NCI-H748 (cell line): Measurements from ENCODE around the gene ATP13A1.
"Not testable (repeated sequence)": the region's sequence is repeated elsewhere in the genome, so short reads cannot be mapped to it uniquely, and the experiment has no call there.

Source experiments
- DNase-seq: peaks from one replicate; lab custom pipeline; 2025; ENCODE audit not compliant: unreplicated experiment; lab: John Stamatoyannopoulos, UW

ATP13A1 gene

DNA sequence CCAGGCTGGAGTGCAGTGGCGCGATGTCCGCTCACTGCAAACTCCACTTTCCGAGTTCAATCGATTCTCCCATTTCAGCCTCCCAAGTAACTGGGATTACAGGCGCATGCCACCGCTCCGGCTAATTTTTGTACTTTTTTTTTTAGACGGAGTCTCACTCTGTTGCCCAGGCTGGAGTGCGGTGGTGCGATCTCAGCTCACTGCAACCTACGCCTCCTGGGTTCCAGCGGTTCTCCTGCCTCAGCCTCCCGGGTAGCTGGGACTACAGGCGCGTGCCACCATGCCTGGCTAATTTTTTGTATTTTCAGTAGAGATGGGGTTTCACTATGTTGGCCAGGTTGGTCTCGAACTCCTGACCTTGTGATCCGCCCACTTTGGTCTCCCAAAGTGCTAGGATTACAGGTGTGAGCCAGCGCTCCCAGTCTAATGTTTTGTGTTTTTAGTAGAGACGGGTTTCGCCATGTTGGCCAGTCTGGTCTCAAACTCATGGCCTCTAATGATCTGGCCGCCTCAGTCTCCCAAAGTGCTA, 2.0 kb upstream of the ATP13A1 start:
- DNase-seq, result not testable (repeated sequence)

DNA sequence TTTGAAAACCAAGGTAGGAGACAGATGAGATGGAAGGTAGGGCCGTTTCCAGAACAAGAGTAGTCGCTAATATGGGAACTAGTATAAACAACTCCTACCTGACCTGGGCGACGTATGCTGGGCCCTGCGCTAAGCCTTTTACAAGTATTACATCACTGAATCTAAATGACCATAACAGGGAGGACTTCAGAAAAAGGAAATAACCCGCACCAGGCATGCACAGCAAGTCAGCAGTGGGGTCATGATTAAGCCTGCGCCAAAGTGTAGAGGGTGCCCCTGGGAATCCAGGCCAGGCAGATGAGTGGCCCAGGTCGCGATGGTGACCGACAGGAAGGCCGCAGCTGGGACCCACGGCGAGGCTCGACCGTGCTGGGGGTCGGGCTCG, 613 bp downstream of the ATP13A1 start:
- DNase-seq, result no peak

DNA sequence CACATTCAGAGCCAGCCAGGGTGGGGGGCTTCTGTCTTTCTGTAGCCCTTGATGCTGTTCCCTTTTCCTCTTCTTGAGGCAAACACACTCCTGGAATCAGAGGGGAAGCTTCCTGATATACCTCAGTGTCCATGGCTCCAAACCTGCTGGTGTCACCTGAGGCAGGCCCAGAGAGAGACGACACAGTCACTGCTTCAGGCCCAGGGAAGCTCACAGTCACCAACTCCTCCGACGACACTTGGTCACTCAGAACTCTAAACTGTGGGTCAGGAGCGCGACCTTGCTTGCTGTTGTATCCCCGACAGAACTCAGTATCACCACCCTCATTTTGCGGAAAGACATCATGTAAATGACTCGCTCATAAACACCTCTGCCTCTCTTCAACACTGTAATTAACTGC, 1.1 kb downstream of the ATP13A1 start:
- DNase-seq, result no peak

DNA sequence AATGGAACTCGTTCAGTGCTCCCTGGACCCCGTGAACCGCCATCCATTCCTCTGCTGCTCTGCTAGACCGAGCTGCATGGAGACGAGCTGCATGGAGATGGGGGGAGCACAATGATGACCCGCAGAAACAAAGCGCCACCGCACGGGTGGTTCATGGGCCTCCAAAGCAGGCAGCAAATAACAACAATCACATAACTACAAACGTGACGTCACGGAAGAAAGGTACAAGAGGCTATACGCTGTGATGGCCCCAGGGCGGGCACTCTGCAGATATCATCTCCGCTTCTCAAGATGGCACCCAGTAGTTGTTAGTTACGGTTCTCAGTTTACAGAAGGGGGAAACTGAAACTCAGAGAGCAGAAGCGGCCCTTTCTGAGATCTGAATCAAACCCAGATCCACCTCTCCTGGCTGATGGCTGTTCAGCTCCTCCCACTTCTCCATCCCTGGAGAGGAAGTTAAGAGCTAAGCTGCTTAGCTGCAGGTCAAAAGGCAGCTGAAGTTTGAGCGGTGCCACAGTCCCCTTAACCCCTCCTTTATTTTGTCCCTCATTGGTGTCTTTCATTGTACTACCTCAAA, 1.7 kb downstream of the ATP13A1 start:
- DNase-seq, result no peak

DNA sequence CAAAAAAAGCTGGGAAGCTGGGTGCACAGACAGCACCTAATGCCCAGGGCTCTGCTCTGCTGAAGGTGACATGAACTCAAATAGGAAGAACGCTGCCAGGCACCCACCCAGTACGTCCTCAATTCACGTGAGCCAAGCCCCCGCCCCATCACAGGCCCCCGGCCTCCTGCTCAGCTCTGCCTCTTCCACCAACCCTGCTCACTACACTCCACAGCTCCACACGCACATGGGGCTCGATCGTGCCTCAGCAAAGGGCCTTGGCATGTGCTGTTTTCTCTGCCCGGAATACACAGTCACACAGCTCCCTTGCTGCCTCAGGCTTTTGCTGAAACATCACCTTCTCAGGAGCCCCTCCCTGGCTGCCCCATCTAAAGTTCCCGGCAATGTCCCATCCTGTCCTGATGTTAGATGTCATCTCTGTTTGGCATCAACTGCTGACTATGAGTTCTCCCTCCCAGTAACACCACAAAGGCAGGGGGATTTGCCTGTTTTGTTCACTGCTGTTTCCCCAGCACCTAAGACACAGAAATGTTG, 2.3 kb downstream of the ATP13A1 start:
- no peak for DNase-seq

DNA sequence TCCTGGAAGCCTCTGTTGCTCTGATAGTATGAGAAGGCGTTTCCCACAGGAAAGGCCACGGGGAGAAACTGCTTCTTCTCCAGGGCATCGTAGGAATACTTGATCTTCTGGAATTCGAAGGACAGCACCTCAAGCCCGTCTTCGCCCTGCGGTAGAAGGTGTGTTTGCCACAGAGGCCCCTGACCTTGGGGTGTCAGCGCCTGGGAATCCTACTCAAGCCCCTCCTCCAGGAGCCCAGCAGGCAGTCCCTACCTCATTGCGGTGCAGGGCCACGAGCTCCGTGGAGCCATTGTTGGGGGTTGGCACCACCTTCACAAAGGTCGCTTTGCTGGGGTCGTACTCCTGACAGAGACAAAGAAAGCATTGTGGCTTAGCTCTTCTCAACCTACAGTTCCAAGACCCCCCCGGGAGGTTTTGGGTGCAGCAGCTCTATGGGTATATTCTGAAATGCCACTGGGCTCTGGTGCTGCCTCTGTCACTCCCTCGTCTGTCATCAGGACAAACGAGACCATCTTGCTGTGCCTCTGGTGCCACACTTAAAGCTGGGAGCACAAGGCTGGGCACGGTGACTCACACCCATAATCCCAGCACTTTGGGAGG, 3.7 kb downstream of the ATP13A1 start:
- DNase-seq, result no peak

DNA sequence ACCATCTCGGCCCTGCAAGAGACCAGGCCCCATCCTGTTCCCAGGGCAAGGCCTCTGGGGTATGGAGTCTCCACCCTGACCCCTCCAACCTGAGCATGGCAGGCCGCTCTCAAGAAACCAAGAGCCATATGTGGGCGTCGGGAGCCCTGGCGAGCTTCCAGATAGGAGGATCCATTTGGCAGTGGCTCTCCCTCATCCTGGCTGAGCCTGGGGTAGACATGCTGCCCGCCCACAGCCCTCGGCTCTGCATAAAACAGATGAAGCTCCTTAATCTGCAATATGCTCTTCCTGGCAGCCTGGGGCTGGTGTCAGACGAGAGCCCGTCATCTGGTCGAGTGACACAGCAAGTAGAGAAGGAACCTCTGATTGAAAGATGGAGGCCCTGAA, 6.1 kb downstream of the ATP13A1 start:
- no peak for DNase-seq

DNA sequence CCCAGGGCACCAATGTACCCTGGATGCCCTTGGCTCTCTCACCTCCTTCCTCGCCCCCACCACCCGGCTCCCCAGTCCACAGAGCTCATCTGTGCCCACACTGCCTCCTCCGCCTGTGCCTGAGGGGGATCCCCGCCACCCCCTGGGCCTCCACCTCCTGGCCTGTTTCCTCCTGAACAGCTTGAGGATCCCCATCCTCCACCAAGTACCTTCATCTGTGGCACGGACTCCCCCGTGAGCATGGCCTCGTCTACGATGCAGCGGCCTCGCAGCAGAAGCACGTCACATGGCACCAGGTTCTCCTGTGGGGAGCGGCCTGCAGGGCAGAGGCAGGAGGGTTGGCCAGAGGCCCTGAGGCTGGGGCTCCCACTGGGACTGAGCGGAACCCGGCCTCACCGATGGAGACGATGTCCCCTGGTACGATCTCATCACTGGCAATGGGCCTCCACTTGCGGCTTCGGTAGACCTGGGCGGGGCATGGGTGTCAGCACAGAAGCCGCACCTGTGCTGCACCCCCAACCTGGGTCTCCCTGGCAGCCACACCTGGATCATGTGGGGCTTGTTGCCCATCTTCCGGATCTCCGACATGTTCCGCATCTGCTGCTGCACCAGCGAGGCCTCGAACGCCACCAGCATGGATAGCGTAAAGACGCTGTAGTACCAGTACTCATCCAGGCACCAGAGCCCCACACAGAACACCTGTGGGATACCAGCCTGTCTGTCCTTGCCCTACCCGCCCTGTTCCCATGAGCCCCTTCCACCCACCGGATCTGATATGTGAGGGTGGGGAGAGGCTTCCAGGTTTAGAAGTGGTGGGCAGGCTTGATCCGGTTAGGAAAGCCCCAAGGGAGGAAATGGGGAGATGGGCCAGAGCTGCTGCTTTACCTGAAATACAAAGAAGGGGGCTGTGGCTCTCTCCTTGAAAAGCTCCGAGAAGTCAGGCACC, 6.8 kb downstream of the ATP13A1 start:
- no peak for DNase-seq

DNA sequence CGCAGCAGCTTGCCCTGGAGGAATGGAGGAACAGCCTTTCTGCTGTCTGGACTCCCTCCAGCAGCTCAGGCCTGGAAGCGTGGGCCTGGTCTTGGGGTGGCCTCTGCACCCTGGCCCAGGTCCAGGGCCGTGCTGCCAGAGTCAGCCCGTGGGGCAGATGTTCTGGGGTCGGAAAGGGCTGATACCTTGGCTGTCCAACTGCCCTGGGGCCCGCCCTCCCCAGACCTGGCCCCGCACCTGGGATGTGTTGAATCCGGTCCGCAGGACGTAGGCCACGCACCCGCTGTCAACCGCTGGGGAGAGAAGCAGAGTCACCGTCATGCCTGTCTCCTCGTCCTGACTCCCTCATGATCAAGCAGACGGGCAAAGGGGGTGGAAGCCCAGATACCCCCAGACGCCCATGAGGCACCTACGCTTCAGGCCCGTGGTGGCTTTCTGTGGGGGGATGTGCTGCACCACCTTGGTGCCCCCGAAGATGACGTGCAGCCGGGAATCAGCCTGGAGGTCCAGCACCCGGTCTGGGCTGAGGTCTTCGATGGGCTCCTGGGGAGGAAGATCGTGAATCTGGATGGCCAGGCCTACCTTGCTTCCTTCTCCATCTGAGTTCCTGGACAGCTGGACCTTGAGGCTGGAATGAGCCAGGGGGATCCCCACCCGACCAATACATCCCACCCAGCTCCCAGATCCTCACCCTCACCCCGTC, 7.7 kb downstream of the ATP13A1 start:
- no peak for DNase-seq

DNA sequence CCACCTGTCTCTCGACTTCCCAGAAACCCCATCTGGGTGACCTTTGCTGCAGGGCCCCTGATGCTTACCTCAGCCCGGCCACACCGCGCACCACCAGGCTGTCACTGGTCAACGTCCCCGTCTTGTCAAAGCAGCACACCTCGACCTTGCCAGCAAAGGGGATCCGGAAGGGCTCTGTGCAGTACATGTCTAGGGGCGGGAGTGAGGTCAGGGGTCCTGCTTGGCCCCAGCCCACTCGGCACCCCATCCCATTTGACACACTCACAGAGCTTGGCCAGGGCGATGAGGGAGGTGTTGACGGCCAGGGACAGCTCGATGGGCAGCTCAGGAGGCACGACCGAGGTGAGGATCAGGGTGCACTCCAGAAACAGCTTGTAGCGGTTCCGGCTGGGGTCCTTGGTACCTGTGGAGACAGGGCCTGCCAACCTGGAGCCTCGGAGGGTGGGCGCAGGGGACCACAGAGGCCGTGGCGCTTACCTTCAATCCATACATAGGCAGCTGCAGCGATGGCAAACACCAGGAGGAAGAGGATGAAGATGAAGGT, 8.4 kb downstream of the ATP13A1 start:
- no peak for DNase-seq

DNA sequence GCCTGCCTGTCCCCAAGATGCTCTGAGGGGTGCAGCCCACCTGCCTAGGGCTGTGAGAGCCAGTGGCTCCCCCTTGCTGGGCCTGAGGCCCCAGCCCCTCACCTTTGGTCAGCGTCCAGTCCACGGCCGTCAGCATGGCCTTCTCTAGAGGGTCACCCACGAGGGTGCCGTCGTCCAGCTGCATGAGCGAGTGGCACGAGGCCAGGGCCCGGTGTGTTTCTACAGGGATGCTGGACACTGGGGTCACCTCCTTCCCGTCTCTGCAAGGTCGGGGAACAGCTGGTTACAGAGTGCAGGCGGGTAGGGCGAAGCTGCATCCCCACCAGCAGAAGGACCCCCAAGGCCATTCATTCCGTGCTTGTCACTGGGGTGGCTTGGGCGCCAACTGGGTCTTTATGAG, 9.0 kb downstream of the ATP13A1 start:
- no peak for DNase-seq

DNA sequence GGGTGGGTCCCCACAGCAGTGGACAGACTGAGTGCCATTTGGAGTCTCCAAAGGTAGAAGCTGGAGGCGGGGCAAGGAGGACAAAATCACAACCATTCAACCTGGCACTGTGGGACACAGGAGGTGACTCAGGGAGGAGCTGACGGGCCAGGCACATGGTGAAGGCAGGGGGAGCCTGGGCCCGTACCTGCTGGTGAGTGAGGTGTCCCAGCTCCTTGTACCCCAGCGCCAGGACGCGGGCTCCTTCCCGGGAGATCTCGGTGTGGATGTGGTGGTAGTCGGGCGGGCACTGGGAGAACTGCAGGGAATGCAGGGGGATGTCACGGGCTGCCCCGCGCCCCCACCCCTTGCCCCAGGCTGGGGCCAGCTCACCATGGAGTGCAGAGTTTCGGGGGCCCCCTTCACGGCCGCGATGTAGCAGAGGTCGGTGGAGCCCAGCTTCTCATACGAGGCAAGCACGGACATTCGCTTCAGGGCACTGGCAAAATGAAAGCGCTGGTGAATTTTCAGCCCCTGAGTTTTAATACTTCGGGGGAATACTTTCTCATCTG, 9.8 kb downstream of the ATP13A1 start:
- no peak for DNase-seq

DNA sequence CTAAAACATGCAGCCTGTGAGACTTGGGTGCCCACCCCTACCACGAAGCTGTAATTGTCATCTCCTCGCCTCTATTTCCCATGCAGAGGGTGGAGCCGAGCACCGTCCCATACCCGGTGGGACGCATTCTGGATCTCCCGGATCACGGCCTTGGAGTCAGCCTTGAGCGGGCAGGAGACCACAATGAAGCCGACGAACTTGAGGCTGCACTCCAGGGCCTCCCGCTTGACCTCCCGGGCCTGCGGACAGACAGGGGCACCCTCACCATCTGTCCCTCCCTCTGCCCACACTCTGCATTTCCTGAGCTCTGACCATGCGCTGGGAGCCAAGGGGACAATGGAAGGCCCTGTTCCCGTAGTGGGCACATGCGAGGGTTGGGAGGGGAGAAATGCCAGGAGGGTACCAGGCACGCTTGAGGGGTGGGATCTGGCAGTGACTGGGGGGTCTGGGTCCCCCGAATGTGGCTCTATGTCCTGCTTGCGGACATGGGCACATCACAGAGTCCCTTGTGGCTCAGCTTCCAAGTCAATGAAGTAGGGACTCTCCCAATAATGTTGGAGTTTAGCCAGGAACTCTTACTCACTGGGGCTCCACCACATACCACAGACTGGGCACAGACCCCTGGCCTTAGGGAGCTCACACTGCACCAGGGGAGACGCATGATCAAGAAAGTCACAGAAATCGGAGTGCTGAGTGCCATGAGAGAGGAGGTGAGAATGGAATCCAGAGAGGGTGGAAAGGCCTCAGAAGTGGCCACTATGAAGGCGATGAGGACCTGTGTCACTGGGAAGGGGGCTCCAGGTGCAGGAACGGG, 10.8 kb downstream of the ATP13A1 start:
- no peak for DNase-seq

DNA sequence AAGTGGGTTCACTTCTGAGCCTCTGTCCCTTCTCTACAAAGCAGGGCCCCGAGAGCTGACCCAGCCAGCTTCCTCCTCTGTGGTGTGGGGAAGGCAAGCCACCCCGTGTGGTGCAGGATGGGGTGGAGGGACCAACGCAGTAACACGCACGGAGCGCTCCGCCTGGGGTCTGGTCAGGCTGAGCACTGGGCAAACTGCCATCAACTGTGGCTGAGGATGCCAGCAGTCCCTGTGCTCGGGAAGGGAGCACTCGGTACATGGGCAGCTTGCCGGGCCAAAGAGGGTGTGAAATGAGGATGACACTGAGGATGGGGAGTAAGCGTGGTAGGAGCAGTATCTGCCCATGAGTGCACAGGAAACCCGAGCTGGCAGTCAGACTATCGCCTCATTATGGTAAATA, 12.4 kb downstream of the ATP13A1 start:
- no peak for DNase-seq

DNA sequence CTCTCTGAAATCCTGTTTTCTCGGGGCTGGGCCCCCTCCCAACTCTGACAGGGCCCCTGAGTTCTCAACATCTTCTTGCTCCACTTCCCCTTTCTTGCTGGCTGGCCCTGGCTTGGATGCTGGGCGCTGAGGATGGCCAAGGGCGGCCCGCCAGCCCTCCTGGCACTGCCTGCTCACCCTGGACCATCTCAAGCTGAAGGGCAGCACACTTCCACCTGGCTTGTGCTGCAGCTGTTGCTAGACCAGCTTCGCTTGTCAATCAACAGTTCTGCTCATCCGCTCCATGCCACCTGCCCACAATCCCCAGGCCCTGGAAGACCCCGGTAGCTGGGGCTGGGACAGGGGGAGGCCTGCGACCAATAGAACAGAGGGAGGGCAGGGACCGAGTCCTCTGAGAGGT, 13.1 kb downstream of the ATP13A1 start:
- DNase-seq, result no peak

DNA sequence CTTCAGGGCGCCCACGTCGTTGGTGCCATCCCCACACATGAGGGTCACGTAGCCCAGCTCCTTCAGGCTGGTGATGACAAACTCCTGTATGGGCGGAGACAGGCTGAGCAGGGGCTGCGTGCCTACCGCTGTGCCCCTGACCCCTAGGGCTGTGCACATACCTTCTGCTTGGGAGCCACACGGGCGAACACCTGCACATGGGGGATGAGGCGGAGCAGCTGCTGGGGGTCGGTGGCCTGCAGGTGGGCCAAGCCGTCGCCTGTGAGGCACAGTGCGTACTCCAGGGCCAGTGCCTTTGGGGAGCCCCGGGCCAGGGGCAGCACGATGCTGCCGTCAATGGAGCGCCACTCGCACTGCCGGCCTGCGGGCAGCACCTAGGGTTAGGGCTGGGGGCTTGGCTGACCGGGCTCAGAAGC, 13.9 kb downstream of the ATP13A1 start:
- DNase-seq, result no peak

DNA sequence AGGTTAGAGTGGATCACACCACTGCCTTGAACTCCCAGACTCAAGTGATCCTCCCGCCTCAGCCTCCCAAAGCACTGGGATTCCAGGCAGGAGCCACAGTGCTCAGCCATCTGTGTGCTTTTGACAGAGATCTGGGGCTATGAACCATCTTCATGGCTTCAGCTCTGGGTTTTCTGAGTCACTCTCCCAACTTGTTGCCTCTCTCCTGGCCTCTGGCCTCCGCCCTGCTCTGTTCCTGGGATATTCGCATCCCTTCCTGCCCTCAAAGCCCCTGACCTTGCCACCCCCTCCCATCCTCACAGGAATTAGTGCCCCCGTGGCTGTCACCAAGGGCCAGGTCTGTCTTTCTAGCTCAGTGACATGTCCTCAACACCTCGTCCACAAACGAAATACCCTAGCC, 14.3 kb downstream of the ATP13A1 start:
- no peak for DNase-seq

DNA sequence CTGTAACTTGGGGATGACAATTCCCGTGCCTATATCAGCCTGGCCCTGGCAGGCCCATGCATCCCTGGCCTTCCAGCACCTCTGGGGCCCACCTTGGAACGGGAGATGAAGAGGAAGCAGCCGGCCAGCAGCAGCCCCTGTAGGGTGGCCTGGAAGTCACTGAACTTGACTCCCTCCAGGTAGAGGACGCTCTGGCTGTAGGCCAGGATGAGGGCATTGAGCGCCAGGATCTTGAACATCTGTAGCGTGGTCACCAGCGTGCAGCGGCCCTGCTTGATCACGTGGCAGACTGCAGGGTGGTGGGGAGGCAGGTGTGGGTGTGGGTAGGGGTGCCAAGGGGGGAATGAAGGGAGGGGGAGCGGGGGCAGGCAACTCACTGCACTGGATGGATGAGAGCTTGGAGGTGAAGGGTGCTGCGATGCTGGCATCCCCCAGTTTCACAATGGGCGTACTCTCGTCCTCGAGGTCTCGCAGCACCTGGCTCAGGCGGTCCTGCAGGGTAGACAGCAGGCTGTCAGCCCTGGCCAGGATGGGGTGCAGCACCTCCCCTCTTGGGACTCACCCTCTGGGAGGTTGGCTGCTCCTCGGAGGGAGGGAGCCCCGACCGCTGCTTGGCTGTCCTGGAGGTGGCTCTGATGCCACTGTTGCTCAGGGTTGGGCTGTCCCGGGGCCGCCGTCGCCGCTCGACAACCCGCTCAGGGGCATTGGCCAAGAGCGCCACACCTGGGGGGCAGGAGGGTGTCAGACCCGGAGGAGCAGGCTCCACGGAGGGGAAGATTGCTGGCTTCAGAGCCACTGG, 16.2 kb downstream of the ATP13A1 start:
- no peak for DNase-seq
